Ishikawa (cell line): ENCODE data around the gene LYPD4.

Source experiments
- CREB1 ChIP-seq: IDR thresholded peaks from 2 replicates; pipeline ENCODE4 v1.6.1; 2012; ENCODE audit warnings: low read depth
- EGR1 ChIP-seq: IDR thresholded peaks from 2 replicates; pipeline ENCODE4 v1.6.1; 2012
- EP300 ChIP-seq: IDR thresholded peaks from 2 replicates; pipeline ENCODE4 v1.6.1; 2012; ENCODE audit warnings: borderline replicate concordance
- FOXM1 ChIP-seq: IDR thresholded peaks from 2 replicates; pipeline ENCODE4 v1.6.1; 2012; ENCODE audit warnings: low read depth, borderline replicate concordance
- MAX ChIP-seq: IDR thresholded peaks from 2 replicates; pipeline ENCODE4 v1.6.1; 2012
- TCF12 ChIP-seq: IDR thresholded peaks from 2 replicates; pipeline ENCODE4 v1.6.1; 2012; ENCODE audit warnings: low read depth
- YY1 ChIP-seq: IDR thresholded peaks from 2 replicates; pipeline ENCODE4 v1.6.1; 2012; ENCODE audit warnings: low read depth
- TF ChIP-seq, protein P1 (sequence below): IDR thresholded peaks from 2 replicates; pipeline ENCODE4 v1.6.1; 2012; ENCODE audit warnings: low read depth, mild to moderate bottlenecking

- no peak for TF ChIP-seq MAX
- no peak for TF ChIP-seq EGR1
- TF ChIP-seq CREB1: no peak
- no peak for TF ChIP-seq TCF12
- no peak for TF ChIP-seq EP300
- TF ChIP-seq, protein P1, sequence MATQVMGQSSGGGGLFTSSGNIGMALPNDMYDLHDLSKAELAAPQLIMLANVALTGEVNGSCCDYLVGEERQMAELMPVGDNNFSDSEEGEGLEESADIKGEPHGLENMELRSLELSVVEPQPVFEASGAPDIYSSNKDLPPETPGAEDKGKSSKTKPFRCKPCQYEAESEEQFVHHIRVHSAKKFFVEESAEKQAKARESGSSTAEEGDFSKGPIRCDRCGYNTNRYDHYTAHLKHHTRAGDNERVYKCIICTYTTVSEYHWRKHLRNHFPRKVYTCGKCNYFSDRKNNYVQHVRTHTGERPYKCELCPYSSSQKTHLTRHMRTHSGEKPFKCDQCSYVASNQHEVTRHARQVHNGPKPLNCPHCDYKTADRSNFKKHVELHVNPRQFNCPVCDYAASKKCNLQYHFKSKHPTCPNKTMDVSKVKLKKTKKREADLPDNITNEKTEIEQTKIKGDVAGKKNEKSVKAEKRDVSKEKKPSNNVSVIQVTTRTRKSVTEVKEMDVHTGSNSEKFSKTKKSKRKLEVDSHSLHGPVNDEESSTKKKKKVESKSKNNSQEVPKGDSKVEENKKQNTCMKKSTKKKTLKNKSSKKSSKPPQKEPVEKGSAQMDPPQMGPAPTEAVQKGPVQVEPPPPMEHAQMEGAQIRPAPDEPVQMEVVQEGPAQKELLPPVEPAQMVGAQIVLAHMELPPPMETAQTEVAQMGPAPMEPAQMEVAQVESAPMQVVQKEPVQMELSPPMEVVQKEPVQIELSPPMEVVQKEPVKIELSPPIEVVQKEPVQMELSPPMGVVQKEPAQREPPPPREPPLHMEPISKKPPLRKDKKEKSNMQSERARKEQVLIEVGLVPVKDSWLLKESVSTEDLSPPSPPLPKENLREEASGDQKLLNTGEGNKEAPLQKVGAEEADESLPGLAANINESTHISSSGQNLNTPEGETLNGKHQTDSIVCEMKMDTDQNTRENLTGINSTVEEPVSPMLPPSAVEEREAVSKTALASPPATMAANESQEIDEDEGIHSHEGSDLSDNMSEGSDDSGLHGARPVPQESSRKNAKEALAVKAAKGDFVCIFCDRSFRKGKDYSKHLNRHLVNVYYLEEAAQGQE: no peak
- no peak for TF ChIP-seq YY1
- TF ChIP-seq FOXM1: no peak
These were observed 24.5 kb upstream of the LYPD4 start for GRCh38 chr19:41868989-41869300.
